ENCODE measurements around the gene ERCC5.

Gene ERCC5

GRCh38 chr13:102845630-102846260 is at the start of gene ERCC5:
Gene ERCC5 (plus strand): TSS chr13:102846032. CDS start chr13:102846267, 235 bp downstream.
- TF ChIP-seq CTCF (IDR thresholded peaks at IDR 0.05; ENCODE audit: extremely low read depth, missing control alignments), result no peak
- DNase-seq (ENCODE audit: low spot score), result peak; percentile 74

- no peak for TF ChIP-seq CTCF (IDR thresholded peaks at IDR 0.05; ENCODE audit: extremely low read depth, missing control alignments)
- peak; percentile 95 for DNase-seq (ENCODE audit: low spot score)
Observed at GRCh38 chr13:102798581-102799425, 47.0 kb upstream of the ERCC5 start, which contains the start of the genes BIVM and POGLUT2. Gene BIVM (plus strand): TSS chr13:102799119. CDS start chr13:102807268, 8,149 bp downstream. Gene POGLUT2 (minus strand): TSS chr13:102798976. CDS start chr13:102798670, 306 bp downstream.

GRCh38 chr13:102799426-102800144 is 46.2 kb upstream of the ERCC5 start:
- DNase-seq (ENCODE audit: low spot score), result peak; percentile 58
- no peak for TF ChIP-seq CTCF (IDR thresholded peaks at IDR 0.05; ENCODE audit: extremely low read depth, missing control alignments)

GRCh38 chr13:102800145-102801041 is 45.4 kb upstream of the ERCC5 start:
- peak; percentile 88 for TF ChIP-seq CTCF (IDR thresholded peaks at IDR 0.05; ENCODE audit: extremely low read depth, missing control alignments)
- DNase-seq (ENCODE audit: low spot score), result peak; percentile 96

GRCh38 chr13:102805680-102806079 is 40.2 kb upstream of the ERCC5 start:
- TF ChIP-seq CTCF (IDR thresholded peaks at IDR 0.05; ENCODE audit: extremely low read depth, missing control alignments), result no peak
- DNase-seq (ENCODE audit: low spot score), result no peak

GRCh38 chr13:102807699-102808098 is 38.1 kb upstream of the ERCC5 start:
- TF ChIP-seq CTCF (IDR thresholded peaks at IDR 0.05; ENCODE audit: extremely low read depth, missing control alignments), result no peak

More at GRCh38 chr13:102807699-102808098, 38.1 kb upstream of the ERCC5 start:
- no peak for DNase-seq (ENCODE audit: low spot score)
